Activated CD4-positive, alpha-beta T cell treated with anti-CD3 and anti-CD28 coated beads, Interleukin-2, amount 10 ng/mL, durations not matched to agents 24 days and 14 days (primary cell): ENCODE measurements around the gene DISP2. TPM values are rescaled to one million over a fixed set of nuclear protein-coding genes. Genes with fewer than 3 reads are reported as not detected.

Experiments used
- total RNA-seq: library from RNA; stranded (reverse); gene quantifications from 2 replicates; pipeline ENCODE4 v1.2.3, GENCODE V29; 2022

The DISP2 gene
- total RNA-seq, 1 donor from 2014 or later: 0.05 TPM

Other genes starting within 250 kb of the DISP2 start
- 8.4 and 9.1 TPM in 2 replicates for gene BMF, start 249.3 kb upstream of the DISP2 start, total RNA-seq
- gene BUB1B, start 197.2 kb upstream of the DISP2 start, total RNA-seq: 69.3 and 73.1 TPM in 2 replicates
- 0.33 and 0.54 TPM in 2 replicates for gene PAK6, start 119.2 kb upstream of the DISP2 start, total RNA-seq
- gene ANKRD63, start 75.2 kb upstream of the DISP2 start, total RNA-seq: not detected in 2 replicates
- 82.7 and 95.7 TPM in 2 replicates for gene PLCB2, start 50.3 kb upstream of the DISP2 start, total RNA-seq
- 22.8 and 23.3 TPM in 2 replicates for gene INAFM2, start 34.5 kb upstream of the DISP2 start, total RNA-seq
- 0.21 and 0.54 TPM in 2 replicates for gene CCDC9B, start 17.3 kb upstream of the DISP2 start, total RNA-seq
- gene PHGR1, start 7.2 kb upstream of the DISP2 start, total RNA-seq: not detected in 2 replicates
- 50.4 and 52.9 TPM in 2 replicates for gene KNSTRN, start 24.5 kb downstream of the DISP2 start, total RNA-seq
- gene IVD, start 47.6 kb downstream of the DISP2 start, total RNA-seq: 66.6 and 70.7 TPM in 2 replicates
- 23.9 and 26.2 TPM in 2 replicates for gene BAHD1, start 82.7 kb downstream of the DISP2 start, total RNA-seq
- 9.0 and 9.7 TPM in 2 replicates for gene CHST14, start 112.8 kb downstream of the DISP2 start, total RNA-seq
- 29.9 and 33.5 TPM in 2 replicates for gene CCDC32, start 206.8 kb downstream of the DISP2 start, total RNA-seq
- gene RPUSD2, start 211.1 kb downstream of the DISP2 start, total RNA-seq: 19.3 and 20.5 TPM in 2 replicates
- gene KNL1, start 236.0 kb downstream of the DISP2 start, total RNA-seq: 25.3 and 25.6 TPM in 2 replicates